GM18520 (cell line): Measurements from ENCODE around the gene SCPEP1.
A peak's percentile ranks its signal among the peaks of the same experiment; 100 is the strongest.

Experiments used
- ATAC-seq: cut with Tn5 transposase; IDR thresholded peaks from one replicate; pipeline ENCODE4 v1.9.1; 2021; ENCODE audit not compliant: unreplicated experiment

Gene SCPEP1

DNA sequence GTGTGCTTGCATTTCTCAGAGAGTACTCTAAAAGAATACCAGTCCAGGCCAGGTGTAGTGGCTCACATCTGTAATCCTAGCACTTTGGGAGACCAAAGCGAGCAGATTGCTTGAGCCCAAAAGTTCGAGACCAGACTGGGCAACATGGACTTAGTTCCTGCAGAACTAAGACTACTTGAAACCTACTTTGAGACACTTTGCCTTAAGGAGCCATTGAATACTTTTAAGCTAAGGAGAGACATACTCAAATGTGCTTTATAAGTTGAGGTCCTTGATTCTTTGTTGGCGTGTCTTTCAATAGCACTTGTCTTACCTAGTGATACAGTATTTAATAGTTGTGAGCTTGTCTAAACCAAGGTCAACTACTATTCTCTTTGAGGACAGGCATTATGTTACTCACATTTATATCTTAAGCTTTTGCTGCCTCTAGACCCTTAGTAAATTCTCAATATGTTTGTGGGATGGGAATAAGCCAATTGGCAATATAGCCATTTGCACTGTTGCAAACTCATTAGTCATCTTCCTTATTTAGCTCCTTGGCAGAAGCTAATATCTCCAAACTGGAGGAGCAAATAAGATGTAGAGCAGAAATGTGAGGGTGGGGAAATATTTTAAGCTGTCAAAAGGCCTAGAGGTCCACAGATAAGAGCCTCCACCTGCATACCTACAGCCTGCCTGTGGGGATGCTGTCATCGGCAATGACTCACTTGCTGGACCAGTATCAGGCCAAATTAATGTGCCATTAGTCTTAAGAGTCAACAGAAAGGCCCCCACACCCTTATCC is 16.3 kb downstream of the SCPEP1 start:
- ATAC-seq, result no peak

DNA sequence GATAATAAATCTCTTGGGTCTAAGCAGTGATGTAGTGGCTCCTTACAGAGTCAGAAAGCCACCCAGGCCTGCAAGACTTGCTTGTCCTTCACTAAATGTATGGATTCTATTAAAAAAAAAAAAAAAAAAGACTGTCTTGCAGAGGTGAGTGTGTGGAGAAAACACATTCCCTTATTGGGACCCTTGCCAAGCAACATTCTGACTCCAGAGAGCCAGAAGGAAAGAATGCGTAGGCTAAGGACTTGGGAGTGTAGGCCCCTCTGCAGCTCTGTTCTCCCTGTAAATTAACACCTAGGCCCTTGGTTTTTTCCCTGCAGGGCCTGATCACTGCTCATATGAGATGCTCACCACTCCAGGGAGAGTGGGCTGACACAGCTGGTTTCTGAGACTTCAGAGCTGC is 17.8 kb downstream of the SCPEP1 start:
- ATAC-seq, result no peak

- no peak for ATAC-seq
Measured at GRCh38 chr17:56997313-56997712, 19.4 kb downstream of the SCPEP1 start.

DNA sequence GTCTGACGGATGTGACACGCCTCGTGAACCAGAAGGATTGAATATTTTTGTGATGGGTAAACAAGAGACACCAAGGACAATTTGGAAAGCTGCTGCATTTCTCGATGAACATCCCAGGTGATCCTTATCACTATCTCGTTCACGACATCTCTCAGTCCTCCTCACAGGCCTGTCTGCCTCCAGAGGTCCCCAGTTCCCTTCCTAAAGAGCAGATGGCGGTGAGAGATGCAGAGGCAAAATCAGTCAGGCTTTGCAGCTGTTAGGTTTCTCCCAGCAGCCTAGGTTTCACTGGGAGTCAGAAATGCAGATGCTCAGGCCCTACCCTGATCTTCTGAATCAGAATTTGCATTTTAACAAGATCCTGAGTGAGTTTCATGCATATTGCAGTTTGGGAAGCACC is 23.6 kb downstream of the SCPEP1 start:
- no peak for ATAC-seq

DNA sequence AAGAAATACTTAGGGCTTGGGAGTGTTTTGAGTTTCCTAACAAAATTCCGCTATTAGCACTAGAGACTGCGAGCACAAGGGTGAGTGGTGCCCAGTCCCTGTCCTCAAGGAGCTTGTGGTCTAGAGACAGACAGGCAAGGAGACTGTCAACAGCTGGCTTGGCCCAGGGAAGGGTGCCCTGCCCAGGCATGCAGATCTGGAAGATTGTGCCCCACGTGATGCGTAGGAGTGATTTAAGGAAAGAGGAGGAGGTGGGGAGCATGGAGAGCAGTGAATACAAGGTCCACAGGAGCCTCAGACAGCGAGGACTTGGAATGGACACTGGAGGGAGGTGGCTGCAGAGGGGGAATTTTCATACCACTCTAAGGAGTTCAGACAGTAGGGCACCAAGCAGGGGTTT is 25.0 kb downstream of the SCPEP1 start:
- no peak for ATAC-seq

GRCh38 chr17:57004944-57005579 is 27.1 kb downstream of the SCPEP1 start:
- peak; percentile 67 for ATAC-seq

GRCh38 chr17:57006040-57006439 is 28.1 kb downstream of the SCPEP1 start:
- ATAC-seq, result no peak

DNA sequence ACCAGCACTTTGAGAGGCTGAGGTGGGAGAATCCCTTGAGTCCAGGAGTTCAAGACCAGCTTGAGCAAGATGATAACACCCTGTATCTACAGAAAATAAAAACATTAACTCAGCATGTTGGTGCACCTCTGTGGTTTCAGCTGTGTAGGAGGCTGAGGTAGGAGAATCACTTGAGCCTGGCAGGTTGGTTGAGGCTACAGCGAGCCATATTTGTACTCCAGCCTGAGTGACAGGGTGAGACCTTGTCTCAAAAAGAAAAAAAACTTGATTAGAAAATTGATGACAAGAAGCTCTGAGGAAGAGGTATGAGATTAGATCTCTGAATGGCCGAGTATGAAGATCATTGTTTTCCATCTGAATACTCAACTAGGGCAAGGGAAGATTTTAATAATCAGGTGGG is 31.0 kb downstream of the SCPEP1 start:
- no peak for ATAC-seq

- peak; percentile 46 for ATAC-seq
Measured at GRCh38 chr17:57009737-57010445, 32.0 kb downstream of the SCPEP1 start.

- no peak for ATAC-seq
Measured at GRCh38 chr17:57010487-57010886, 32.6 kb downstream of the SCPEP1 start.

DNA sequence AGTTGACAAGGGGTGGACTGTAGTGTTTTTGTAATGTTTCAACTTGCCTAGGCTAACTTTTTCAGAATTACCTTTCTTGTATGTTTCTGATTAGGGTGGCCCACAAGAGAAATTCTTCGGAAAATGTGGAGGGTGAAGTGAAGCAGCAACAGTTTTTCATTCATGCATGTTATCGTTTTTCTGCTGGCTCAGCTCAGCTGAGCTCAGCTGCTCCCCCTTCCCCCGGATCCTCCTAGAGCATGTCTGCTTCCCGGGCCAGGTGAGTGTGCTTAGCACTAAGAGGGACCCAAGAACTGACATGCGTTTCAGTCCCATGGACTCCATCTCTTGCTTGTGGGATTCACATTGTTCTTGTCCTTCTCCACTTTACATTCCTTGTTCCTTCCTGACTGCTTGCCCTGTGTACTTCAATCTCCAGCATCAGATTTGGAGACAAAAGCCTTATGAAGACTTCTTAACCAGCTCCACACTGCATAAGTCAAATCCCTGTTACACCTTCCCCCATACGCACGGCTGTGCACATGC is 33.6 kb downstream of the SCPEP1 start:
- ATAC-seq, result no peak

DNA sequence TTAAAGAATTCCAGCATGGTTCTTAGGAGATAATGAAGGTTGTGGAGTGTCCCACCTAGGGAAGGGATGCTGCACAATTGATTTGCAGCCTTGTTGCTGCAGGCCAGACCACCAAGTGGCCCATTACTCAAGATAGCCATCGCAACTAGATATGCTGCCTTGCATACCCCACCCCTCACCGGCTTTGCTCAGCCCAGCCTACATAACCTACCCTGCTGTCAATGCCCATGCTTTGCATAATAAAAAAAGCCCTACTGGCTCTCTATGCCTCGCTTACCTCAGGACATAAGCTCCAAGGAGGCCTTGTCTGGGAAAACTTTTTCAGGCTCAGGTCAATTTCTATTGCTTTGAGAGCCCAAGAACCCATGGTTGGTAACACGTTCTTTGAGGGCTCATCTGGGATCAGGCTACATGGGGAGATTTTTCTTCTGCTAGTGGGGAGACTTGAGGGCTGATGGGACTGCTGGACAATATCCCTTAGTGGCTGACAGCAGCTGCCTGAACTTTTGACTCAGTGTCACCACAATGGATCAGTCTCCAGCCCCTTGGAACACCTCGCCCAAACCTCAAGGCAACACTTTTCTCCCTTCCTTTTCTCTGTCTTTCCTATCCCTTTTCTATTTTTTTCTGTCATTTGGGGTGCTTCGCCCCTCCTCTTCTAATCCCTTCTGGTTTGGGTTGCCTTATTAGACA is 38.3 kb downstream of the SCPEP1 start:
- ATAC-seq, result no peak

DNA sequence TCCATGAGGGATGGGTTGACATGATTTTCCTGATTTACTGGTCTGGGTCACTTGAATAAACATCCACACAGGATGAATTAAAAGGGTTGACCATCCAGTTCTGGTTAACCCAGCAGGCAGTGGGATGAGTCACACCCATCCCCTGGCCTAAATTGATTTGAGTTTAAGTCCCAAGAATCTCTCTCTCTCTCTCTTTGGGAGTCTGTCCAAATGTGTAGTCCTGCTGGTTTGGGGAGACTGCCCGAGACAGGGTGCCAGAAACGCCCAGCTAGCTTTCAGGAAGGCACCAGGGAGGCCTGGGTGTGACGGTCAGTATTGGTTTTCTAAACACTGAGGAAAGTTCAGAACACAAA is 38.8 kb downstream of the SCPEP1 start:
- ATAC-seq, result no peak

DNA sequence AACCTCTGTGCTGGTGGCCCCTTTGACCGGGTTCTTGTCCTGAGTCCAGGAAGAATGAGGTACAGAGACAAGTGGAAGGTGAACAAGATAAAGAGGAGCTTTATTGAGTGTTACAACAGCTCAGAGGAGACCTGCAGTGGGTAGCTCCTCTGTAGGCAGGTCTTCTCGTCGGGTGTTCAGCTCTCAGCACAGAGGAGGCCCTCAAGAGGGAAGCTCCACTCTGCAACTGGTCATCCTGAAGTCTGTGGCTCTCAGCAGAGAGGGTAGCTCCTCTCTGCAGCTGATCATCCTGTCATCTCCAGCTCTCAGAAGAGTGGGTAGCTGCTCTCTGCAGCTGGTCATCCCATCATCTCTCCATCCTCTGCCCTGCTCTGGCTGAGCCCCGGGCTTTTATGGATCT is 39.7 kb downstream of the SCPEP1 start:
- ATAC-seq, result no peak

GRCh38 chr17:57020208-57020607 is 42.3 kb downstream of the SCPEP1 start:
- ATAC-seq, result no peak

DNA sequence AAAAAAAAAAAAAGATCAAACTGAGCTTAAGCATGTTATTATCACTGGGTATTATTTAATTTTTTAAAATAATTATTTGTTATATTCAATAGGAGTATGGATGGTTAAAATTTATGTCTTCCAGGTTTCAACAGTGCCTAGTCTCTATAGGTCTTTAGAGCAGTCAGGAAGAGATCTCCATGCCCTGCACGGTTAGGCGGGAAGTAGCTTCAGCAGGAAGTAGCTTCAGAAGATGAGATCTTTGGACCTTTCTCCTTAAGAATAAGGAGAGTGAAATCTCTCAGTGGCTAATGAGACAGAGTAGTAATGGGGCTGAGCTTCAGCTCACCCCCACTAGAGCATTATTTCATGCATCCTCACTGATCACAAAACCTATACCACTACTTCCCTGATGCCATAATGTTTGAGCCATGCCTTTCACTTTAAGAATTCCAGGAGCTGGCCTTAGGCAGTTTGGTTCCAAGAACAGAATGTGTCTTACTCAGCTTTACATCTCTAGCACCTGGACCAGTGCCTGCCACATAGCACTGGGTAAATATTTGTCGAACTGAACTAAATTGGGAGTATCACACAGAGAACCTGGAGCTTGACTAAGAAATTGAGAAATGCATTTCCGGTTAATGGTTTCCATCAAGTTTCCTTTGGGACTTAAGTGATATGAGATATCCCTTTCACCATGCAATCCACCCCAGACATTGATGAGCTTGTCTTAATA is 43.5 kb downstream of the SCPEP1 start:
- no peak for ATAC-seq

- no peak for ATAC-seq
Measured at GRCh38 chr17:57025876-57026275, 47.9 kb downstream of the SCPEP1 start.

GRCh38 chr17:57027852-57028251 is 49.9 kb downstream of the SCPEP1 start:
- ATAC-seq, result no peak

- no peak for ATAC-seq
Measured at GRCh38 chr17:57032343-57032742, 54.4 kb downstream of the SCPEP1 start.

GRCh38 chr17:57033296-57033695 is 55.4 kb downstream of the SCPEP1 start:
- ATAC-seq, result no peak
